ENCODE measurements around the gene VPS37C.
A peak's percentile ranks its signal among the peaks of the same experiment; 100 is the strongest.

The VPS37C gene

DNA sequence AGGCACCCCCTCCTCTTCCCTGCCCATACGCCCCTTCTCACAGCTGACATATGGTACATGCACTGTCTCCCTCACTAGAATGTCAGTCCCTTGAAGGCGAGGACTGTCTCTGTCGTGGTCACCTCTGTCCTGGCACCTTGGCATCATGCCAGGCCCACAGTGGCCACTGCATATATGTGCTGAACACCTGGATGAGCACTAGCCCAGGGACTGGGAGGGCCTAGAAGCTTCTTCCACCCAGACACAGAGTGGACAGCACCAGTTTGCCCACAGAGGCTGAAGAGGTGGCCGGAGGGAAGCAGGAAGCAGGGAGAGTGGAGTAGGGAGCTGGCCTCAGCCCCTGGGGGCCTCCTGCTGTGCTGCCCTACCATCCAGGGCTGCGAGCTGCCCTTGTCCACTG lies 28.6 kb downstream of the VPS37C start:
- DNase-seq (ENCODE audit: low read depth): no peak

DNA sequence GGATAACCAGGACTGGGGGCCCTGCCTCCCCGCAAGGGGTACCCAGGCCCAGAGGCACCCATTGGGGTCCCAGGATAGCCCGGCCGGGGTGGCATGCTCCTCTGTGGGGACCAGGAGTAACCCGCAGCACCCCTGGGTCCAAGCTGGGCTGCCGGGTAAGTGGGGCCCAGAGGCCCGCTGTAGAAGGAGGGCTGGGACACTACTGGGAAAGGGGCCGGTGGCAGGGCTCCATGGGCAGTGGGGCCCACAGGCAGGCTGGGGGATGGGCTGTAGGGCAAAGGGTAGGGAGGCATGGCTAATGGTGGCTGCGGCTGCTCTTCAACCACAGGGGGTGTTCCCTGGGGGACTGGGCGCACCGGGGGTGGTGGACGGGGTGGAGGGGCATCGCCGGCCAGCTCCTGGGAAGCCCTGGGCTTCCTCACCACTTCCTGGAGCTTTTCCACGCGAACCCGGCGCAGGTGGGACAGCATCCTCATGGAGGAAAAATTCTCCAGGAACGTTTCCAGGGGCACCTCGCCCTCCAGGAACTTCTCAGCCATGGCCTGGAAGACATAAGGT lies 29.1 kb downstream of the VPS37C start:
- no peak for DNase-seq (ENCODE audit: low read depth)

DNA sequence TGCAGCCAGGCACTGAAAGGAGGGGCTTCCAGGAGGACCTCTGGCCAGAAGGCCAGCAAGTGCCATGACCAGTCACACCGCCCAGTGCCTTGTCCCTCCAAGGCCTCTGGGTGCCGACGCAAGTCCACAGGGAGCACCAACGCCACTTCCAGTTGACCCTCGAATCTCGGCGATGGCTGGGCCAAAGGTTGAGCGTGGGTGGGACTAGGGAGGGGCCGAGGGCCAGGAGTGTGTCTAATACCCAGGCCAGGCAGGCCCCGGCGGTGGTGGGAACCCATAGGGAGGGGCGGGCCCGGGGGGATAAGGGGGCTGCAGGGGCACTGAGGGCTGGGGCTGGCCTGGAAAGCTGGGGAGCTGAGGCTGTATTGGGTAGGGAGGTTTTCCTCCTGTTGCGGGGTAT lies 29.6 kb downstream of the VPS37C start:
- DNase-seq (ENCODE audit: low read depth): no peak

DNA sequence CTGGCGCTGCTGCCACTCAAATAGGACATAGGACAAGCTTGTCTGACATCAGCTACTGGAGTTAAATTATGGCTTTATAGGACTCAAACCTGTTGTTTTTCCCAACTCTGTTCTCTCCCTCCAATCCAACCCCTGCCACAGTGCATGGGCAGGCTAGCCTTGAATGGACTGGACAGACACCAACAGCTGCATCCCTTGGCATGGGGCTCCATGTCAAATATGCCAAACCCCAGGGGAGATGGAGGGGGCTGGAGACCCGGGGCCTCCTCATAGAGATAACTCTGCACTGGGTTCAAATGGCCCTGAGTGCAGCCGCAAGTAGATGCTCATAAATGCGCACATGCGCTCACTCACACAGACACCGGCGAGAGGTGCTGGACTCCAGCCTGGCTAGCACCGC lies 30.0 kb downstream of the VPS37C start:
- DNase-seq (ENCODE audit: low read depth): no peak

DNA sequence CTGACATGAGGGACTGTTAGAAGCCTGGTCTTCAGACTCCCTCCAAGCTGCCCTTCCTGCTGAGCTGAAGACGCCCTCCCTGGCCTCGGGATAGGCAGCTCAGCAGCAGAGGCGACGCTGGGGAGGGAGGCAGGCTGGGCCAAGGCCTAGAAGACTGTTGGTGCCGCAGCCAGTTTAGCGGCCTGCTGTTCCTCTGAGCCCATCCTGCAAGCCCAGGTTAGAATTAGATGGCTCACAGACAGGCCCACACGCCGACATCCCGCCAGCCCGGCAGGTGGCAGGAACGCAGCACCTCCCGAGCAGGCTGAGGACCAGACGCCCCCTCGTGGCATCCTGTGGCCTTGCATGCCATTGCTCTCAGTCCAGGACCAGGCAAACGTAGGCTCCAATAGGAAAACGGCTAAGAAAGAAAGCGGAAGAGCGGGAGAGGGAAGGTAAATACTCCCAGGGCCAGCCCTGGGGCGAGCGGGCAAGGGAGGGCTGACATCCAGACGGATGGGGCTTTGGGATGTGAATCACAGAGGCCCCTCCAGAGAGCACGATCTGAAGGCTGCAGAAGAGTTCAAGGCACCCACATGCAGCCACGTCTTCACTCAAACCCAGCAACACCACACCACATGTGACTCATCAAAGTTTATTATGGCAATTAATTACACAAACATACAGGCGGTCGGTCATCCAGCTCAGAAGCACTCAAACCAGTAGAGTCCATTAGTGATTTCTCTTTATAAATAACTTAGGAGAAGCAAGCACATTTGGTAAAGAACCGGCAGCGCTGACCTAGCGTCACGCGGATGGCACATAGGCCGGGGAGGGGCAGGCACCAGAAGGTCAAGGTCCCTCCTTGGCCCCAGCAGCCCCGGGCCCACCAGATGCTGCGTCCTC lies 31.3 kb downstream of the VPS37C start:
- peak; percentile 81 for DNase-seq (ENCODE audit: low read depth)

DNA sequence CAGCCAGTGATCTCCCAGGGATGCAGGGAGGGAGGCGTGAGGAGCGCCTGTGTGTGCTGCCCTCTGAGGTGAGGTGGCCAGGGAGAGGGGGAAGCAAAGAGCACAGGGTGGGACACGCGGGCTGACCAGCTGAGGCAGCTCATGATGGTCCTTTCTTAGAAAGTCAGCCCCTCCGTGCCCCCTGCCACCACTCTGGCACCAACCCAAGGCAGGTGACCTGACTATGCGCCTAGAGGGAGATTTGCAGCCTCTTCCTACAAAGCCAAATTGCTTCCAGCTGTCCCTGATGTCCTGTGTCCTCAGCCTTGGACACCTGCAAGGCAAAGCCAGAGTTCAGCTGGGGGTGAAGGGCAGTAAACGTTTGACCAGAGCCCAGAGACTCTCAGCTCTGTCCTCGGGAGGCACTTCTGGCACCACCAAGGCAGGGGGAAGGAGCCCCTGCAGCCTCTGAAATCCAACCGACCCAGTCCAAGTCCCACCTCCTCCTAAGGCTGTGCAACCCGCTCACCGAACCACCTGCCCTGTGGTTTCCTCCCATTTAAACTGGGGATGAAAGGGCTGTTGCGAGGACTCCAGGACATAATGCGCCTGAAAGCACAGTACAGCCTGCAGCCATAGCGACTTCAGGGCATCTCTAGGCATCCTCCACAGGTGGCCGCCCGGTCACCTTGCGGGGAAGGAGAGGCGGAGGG lies 32.1 kb downstream of the VPS37C start:
- DNase-seq (ENCODE audit: low read depth): no peak

DNA sequence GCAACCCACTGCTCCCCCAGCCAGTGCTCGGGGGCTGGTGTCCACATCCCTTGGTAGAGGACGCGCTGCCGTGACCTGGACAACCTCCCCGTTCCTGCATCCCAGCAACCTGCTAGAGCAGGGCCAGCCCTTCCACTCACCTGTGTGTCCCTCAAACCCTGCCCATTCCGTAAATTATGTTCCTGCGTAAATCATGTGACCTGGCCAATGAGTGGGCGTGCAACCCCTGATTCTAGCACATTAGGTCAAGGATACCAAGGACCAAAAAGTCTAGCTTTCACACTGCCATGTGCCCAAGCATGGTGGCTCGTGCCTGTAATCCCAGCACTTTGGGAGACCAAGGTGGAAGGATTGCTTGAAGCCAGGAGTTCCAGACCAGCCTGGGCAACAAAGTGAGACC lies 33.2 kb downstream of the VPS37C start:
- no peak for DNase-seq (ENCODE audit: low read depth)

DNA sequence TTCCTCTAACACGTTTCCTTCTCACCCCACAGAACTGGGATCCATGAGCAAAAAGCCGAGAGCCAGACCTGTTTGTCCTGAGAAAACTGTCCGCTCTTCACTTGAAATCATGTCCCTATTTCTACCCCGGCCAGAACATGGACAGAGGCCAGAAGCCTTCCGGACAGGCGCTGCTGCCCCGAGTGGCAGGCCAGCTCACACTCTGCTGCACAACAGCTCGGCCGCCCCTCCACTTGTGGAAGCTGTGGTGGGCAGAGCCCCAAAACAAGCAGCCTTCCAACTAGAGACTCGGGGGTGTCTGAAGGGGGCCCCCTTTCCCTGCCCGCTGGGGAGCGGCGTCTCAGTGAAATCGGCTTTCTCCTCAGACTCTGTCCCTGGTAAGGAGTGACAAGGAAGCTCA lies 35.0 kb downstream of the VPS37C start:
- no peak for DNase-seq (ENCODE audit: low read depth)

DNA sequence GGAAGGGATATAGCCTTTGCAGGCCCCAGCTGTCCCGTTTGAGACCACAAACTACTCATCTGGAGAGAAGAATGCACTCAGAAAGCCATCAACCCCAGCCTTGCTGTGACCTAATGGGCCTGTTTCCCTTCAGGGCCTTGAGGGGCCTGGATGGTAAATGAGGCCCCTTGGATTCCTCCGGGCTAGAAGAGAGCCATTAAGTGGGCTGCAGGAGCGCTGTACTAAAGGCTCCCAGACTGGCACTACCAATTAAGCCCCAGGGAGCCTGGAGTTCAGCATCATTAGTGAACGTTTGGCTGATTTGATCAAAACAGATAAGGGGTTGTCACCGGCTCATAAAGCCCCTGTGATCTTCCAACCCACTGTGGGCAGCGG lies 35.9 kb downstream of the VPS37C start:
- DNase-seq (ENCODE audit: low read depth): no peak

DNA sequence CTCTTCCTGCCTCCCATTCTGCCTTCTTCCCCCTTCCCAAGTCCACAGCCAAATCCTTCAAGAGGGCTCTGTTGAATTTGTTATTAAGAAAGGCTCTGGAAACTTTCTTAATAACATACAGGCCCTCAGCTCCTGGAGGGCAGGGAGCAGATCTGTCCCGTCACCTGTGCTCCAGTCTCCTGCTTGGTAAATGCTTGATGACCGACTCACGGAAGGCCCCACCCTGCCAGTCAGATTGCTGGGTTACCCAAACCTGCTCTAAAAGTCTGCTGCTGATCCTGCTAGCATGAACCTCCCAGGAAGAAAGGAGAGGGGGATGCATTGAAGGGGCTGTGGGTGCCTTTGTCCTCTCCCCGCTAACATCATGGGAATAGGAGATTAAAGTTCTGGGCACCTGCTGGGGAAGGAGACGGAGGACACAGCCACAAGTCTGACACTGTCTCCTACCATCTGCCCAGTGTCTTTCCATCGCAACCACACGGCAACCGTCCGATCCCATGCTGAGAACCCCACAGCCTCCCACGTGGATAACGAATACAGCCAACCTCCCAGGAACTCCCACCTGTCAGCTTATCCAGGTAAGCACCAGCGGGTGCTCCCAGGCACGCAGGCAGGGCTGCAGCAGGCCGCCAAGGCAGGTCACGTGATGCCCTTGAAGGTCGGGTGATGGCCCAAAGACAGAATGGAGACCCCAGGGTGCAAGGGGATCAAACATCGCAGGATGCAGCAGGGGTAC lies 36.5 kb downstream of the VPS37C start:
- no peak for DNase-seq (ENCODE audit: low read depth)

DNA sequence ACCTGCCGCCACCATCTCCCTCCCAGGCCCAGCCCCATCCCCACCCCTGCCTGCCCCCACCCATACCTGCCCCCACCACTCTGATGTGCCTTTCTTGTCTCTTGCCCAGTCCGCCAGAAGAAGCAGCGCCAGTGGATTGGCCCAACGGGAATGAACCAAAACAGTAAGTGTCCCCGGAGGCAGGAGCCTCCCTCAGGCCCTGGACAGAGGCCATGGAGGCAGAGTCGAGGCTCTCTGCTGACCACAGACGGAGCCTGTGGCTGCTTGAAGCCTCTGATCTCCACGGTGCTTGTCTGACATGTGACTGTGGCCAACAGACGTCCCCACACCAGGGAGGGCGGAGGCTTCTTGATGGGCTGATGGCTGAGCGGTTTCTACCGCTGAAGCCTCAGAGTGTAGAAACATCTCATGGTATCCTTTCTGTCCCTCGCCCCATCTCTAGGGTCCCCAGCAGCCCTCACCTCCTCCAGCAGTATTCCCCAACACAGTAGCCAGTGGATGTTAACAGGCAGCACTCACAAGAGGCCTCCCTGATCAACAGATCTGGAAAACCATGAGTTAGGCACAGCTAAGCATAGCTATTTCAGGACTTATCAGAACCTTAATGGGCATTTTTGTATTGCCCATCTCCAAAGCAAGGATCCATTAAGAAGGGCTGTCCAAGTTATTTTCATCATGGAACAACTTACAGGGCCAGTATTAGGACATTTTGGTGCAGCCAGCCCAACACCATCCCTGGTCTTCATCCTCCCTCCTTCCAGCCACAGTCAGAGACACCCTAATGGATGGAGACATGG lies 37.3 kb downstream of the VPS37C start:
- DNase-seq (ENCODE audit: low read depth): no peak

DNA sequence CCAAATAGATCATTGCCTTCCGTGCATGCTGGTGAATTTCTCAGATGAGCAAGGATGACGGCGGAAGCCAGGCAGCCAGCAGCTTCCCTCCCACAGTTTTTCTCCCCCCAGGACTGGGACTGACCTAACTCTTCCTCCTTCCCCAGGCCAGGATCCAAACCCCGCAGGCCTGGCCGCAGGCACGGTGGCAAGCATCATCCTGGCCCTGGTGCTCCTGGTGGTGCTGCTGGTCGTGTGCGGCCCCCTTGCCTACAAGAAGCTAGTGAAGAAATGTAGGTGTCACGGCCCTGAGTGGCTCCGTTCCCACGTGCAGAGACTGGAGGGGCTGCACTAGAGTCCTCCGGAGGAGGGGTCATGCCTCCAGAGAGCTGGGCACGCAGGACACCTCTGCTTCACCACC lies 38.5 kb downstream of the VPS37C start:
- DNase-seq (ENCODE audit: low read depth): no peak

DNA sequence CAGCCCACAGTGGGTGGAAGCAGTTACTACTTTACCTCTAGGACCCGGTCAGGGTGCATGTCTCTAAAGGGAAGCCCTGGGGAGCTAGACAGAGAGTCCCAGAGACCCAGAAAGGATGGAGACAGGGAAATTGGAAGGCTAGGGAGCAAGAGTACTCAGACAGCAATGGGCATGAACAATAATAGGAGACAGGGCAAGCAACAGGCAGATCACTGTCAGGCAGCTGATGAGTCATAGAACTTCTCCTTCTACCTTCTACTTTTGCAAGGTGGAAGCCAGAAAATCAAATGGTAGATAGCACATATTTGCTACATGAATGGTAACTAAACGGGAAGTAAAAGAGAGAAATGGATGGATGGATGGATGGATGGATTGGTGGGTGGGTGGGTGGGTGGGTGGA lies 39.3 kb downstream of the VPS37C start:
- no peak for DNase-seq (ENCODE audit: low read depth)

DNA sequence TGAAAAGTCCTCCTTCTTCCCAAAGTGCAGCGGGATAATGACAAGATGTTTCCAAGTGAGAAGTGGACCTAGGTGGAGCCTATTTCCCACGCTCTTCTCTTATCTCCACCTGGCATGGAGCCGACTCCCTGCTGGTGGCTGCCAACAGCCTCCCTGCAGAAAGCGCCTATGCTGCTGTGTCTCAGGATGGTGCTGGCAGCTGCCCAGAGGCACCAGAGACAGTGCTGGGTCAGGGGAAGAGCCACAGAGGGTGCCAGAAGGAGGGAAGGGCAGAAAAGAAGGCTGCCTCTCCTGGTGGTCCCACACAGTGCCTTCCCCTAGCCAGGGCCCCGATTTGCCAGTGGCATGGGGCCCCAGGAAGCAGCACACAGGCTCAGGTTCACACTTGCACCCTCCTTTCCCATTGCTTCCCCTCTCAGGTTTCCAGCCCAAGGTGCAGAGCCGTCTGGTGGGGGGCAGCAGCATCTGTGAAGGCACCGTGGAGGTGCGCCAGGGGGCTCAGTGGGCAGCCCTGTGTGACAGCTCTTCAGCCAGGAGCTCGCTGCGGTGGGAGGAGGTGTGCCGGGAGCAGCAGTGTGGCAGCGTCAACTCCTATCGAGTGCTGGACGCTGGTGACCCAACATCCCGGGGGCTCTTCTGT lies 39.9 kb downstream of the VPS37C start:
- DNase-seq (ENCODE audit: low read depth): no peak

DNA sequence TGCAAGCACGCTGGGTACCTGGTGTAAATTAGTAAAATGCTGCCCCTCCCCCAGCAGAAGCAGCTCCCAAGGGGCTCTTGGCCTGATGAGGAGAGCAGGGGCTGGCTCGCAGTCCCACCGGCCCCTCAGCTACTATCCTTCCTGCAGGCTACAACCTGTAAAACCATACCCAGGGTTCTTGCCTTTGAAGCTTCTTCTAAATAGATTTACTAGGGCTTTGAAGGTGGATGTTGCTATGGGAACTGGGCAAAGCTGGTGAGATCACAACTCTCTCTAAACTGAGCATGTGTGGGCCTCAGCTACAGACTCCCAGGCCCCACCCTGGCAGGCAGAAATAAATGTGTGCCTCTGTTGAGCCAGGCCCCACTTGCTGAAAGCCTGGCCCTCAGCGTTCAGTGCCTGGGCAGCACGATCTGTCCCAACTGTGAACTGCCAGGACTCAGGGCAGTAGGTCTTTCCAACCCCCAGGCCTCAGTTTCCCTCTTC lies 40.5 kb downstream of the VPS37C start:
- DNase-seq (ENCODE audit: low read depth): no peak

DNA sequence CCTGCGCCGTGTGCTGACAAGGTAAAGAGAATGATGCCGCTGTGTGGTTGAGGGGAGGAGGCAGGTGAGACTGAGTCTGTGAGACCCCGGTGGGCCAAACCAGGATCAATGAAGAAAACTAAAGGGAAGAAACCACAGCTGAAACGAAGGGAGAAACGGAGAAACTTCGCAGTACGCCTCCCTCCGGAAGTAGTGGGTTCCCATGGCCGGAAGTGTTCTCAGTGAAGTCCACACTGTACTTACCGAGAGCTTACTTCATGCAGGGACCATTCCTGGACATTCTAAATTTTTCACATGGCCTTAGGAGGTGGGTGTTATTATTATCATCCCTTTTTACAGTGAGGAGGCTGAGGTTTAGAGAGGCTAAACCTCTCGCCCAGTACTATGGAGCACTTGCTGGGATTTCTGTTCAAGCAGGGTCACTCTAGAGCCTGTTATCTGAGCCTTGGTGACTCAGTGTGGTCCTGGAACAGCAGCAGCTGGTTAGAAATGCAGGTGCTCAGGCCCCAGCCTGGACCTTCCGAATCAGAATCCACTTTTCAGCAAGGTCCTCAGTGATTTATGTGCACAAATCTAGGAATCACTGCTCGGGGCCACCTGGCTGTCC lies 41.0 kb downstream of the VPS37C start:
- DNase-seq (ENCODE audit: low read depth): no peak

DNA sequence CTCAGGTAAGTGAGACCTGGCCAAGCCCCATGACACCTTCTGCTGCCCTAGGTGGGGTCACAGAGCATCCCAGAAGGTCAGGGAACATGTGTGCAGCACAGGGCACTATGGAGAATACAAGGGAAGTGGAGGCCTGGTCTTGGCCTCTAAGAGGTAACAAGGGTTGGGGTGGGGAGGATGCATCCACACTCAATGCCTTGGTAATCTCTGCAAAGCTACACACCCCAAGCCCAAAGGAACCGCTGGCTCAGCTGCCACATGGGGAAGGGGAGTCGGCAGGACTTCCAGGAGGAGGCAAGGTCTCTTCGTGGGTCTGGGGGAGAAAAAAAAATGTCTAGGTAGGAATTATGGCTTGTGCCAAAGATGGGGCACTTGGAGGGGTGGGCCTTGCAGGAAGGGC lies 41.7 kb downstream of the VPS37C start:
- DNase-seq (ENCODE audit: low read depth): no peak

DNA sequence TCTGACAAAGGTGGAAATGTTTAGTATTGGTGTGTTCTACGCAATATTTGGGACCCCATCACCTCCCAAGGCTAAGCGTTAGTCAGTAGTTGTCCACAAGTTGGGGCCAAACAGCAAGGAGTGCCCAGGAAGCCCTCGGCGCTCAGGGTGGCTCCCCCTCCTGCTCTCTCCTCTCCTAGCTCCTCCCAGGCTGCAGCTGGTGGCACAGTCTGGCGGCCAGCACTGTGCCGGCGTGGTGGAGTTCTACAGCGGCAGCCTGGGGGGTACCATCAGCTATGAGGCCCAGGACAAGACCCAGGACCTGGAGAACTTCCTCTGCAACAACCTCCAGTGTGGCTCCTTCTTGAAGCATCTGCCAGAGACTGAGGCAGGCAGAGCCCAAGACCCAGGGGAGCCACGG lies 42.2 kb downstream of the VPS37C start:
- no peak for DNase-seq (ENCODE audit: low read depth)

DNA sequence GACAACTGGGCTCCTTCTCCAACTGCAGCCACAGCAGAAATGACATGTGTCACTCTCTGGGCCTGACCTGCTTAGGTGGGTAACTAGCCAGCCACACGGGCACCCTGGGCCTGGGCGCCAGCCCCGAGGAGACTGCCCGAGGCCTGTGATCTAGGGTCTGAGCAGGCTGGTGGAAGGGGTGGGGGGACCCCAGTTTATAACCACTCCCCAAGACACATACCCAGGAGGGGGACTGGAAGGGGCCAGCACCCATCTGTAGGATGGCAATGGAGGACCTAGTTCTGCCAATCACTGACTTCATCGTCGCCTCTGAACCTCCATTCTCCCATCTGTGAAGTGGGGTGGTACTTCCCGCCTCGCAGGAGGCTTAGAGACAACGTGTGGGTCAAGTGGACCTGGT lies 42.8 kb downstream of the VPS37C start:
- DNase-seq (ENCODE audit: low read depth): no peak

DNA sequence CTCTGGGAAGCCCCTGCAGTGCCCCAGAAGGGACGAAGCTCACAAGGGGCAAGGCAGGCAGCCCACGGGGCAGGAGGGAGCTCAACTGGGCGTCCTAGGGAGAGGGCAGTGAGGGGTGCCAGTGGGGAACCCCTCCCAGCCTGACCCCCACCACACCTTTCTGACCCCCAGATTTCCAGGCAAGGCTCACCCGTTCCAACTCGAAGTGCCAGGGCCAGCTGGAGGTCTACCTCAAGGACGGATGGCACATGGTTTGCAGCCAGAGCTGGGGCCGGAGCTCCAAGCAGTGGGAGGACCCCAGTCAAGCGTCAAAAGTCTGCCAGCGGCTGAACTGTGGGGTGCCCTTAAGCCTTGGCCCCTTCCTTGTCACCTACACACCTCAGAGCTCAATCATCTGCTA lies 43.2 kb downstream of the VPS37C start:
- no peak for DNase-seq (ENCODE audit: low read depth)

DNA sequence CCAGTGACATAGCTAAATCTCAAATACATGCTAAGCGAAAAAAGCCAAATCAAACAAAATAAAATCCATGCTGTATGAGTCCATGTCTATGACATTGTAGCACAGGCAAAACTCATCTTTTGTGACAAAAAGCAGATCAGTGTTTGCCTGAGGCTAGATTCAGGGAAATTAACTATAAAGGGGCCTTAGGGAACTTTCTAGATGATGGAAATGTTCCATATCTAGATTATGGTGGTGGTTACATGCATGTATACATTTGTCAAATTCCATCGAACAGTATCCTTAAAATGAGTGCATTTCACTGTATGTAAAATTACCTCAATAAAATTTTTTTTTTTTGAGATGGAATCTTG lies 44.1 kb downstream of the VPS37C start:
- no peak for DNase-seq (ENCODE audit: low read depth)

Data from stimulated activated CD8-positive, alpha-beta memory T cell treated with anti-CD3 and anti-CD28 coated beads, Interleukin-7, amount 100 ng/mL, for 24 hours (primary cell).